Mesenchymal stem cell (in vitro differentiated cells and primary cell): ENCODE data around the gene ARRDC2.
"Not testable (repeated sequence)": the region's sequence is repeated elsewhere in the genome, so short reads cannot be mapped to it uniquely, and the experiment has no call there.

ENCODE experiments used
- DNase-seq: peaks from one replicate; pipeline ENCODE4 v3.0.0-alpha.2; 2013
- H2AFZ ChIP-seq: one replicate; pipeline ENCODE4 v1.6.1; 2013; ENCODE audit warnings: low read depth, mild to moderate bottlenecking, control low read depth, inconsistent platforms, low read length, moderate library complexity
- H2AK5ac ChIP-seq: 2 replicates; pipeline ENCODE4 v1.6.1; 2013; ENCODE audit warnings: low read length, moderate library complexity, mild to moderate bottlenecking, inconsistent platforms; ENCODE audit not compliant: severe bottlenecking
- H2BK120ac ChIP-seq: one replicate; pipeline ENCODE4 v1.6.1; 2013; ENCODE audit warnings: low read depth, mild to moderate bottlenecking, inconsistent platforms, low read length, moderate library complexity
- H2BK12ac ChIP-seq, 2 experiments: one replicate each; pipeline ENCODE4 v1.6.1; 2013; ENCODE audit warnings: inconsistent platforms in 2 of 2, low read length in 2 of 2, mild to moderate bottlenecking in 2 of 2, moderate library complexity in 2 of 2, control low read depth in 1 of 2
- H2BK15ac ChIP-seq: one replicate; pipeline ENCODE4 v1.6.1; 2013; ENCODE audit warnings: mild to moderate bottlenecking, low read depth, inconsistent platforms; ENCODE audit not compliant: poor library complexity, severe bottlenecking
- H2BK5ac ChIP-seq: 2 replicates; pipeline ENCODE4 v1.6.1; 2013; ENCODE audit warnings: low read depth, mild to moderate bottlenecking, low read length, control low read depth, inconsistent platforms; ENCODE audit not compliant: poor library complexity, severe bottlenecking
- H3K14ac ChIP-seq, 2 experiments: one replicate each; pipeline ENCODE4 v1.6.1; 2013; ENCODE audit warnings: inconsistent platforms in 2 of 2, low read length in 2 of 2, control low read depth in 1 of 2, mild to moderate bottlenecking in 1 of 2, moderate library complexity in 1 of 2
- H3K18ac ChIP-seq, 2 experiments: one replicate each; pipeline ENCODE4 v1.6.1; 2013; ENCODE audit warnings: inconsistent platforms in 2 of 2, low read length in 2 of 2, control low read depth in 1 of 2, low read depth in 1 of 2, mild to moderate bottlenecking in 1 of 2
- H3K23ac ChIP-seq, 2 experiments: one replicate each; pipeline ENCODE4 v1.6.1; 2013; ENCODE audit warnings: inconsistent platforms in 2 of 2, low read length in 2 of 2, mild to moderate bottlenecking in 2 of 2, moderate library complexity in 2 of 2, control low read depth in 1 of 2
- H3K27ac ChIP-seq: 2 replicates; pipeline ENCODE4 v1.5.1; 2013; ENCODE audit warnings: mild to moderate bottlenecking, moderate library complexity, low read length, control low read depth, inconsistent platforms; ENCODE audit not compliant: poor library complexity, severe bottlenecking
- H3K27me3 ChIP-seq, 2 experiments: 2 replicates each; pipeline versions ENCODE4 v1.6.1 to v1.7.0; 2013; ENCODE audit warnings: low read length in 2 of 2, mild to moderate bottlenecking in 2 of 2, moderate library complexity in 2 of 2, control low read depth in 1 of 2, inconsistent platforms in 1 of 2; ENCODE audit not compliant: control insufficient read depth in 1 of 2, insufficient read depth in 1 of 2
- H3K36me3 ChIP-seq, 2 experiments: 2 replicates each; pipeline versions ENCODE4 v1.6.1 to v1.7.0; 2013; ENCODE audit warnings: low read length in 2 of 2, control low read depth in 1 of 2, inconsistent platforms in 1 of 2, low read depth in 1 of 2, mild to moderate bottlenecking in 1 of 2; ENCODE audit not compliant: insufficient read depth in 2 of 2, control insufficient read depth in 1 of 2
- H3K4ac ChIP-seq, 2 experiments: one replicate each; pipeline ENCODE4 v1.6.1; 2013; ENCODE audit warnings: inconsistent platforms in 2 of 2, low read length in 2 of 2, mild to moderate bottlenecking in 2 of 2, moderate library complexity in 2 of 2, control low read depth in 1 of 2, low read depth in 1 of 2
- H3K4me1 ChIP-seq: 2 replicates; pipeline ENCODE4 v1.6.1; 2013; ENCODE audit warnings: low read depth, low read length, control low read depth; ENCODE audit not compliant: control insufficient read depth, insufficient read depth
- H3K4me2 ChIP-seq: 2 replicates; pipeline ENCODE4 v1.6.1; 2013; ENCODE audit warnings: low read length, mild to moderate bottlenecking, inconsistent platforms; ENCODE audit not compliant: poor library complexity, severe bottlenecking
- H3K4me3 ChIP-seq, 2 experiments: 2 replicates each; pipeline versions ENCODE4 v1.5.1 to v1.7.0; 2013; ENCODE audit warnings: low read length in 2 of 2, mild to moderate bottlenecking in 2 of 2, control low read depth in 1 of 2, low read depth in 1 of 2; ENCODE audit not compliant: insufficient read depth in 1 of 2
- H3K79me1 ChIP-seq: replicated peaks from 2 replicates; pipeline ENCODE4 v1.6.1; 2013; ENCODE audit warnings: mild to moderate bottlenecking, control low read depth, low read length, inconsistent platforms; ENCODE audit not compliant: poor library complexity, severe bottlenecking
- H3K9ac ChIP-seq: 2 replicates; pipeline ENCODE4 v1.7.0; 2013; ENCODE audit warnings: mild to moderate bottlenecking, low read length, moderate library complexity
- H3K9me3 ChIP-seq: 2 replicates; pipeline ENCODE4 v1.7.0; 2013; ENCODE audit warnings: mild to moderate bottlenecking, low read length; ENCODE audit not compliant: control insufficient read depth
- H4K8ac ChIP-seq: one replicate; pipeline ENCODE4 v1.6.1; 2013; ENCODE audit warnings: inconsistent platforms, mild to moderate bottlenecking, low read length, moderate library complexity
- H4K91ac ChIP-seq: one replicate; pipeline ENCODE4 v1.6.1; 2013; ENCODE audit warnings: mild to moderate bottlenecking, low read length, inconsistent platforms
- WGBS: methylation state at CpG from one replicate; pipeline ENCODE4 v1.1.7; 2013; ENCODE audit warnings: mixed read lengths; 5-methylcytosine and 5-hydroxymethylcytosine counted together

The ARRDC2 gene

GRCh38 chr19:18032102-18032501 is 24.1 kb downstream of the ARRDC2 start:
- H3K9ac ChIP-seq, H4K91ac ChIP-seq, H2AFZ ChIP-seq, H4K8ac ChIP-seq, H3K4ac ChIP-seq, H3K14ac ChIP-seq, H3K27ac ChIP-seq, H2BK5ac ChIP-seq, H3K9me3 ChIP-seq, H3K27me3 ChIP-seq, H3K23ac ChIP-seq, H3K4me2 ChIP-seq, H2BK120ac ChIP-seq, H3K18ac ChIP-seq, H3K36me3 ChIP-seq, H3K4me3 ChIP-seq, H2BK15ac ChIP-seq, H2AK5ac ChIP-seq, H3K4me1 ChIP-seq, H3K79me1 ChIP-seq, DNase-seq, H2BK12ac ChIP-seq: not testable (repeated sequence)
- 73% methylated on average over 2 of the region's 2 CpGs for WGBS

GRCh38 chr19:18041054-18041453 is 33.1 kb downstream of the ARRDC2 start:
- Histone ChIP-seq H3K18ac (no peak overlapping the region), H3K4me2 (no peak overlapping the region), H2AFZ (no peak overlapping the region), H3K4ac (no peak overlapping the region), H3K4me3 (no peak overlapping the region), H2BK12ac (no peak overlapping the region), H3K23ac (no peak overlapping the region), H2BK15ac (no peak overlapping the region), H3K36me3 (no peaks in the 10 kb centered on the region), H3K27me3 (peaks cover 6 to 11% of the 10 kb centered on the region in 2 experiments), H3K9me3 (peaks cover 9% of the 10 kb centered on the region), H2BK5ac (no peak overlapping the region), H3K4me1 (peaks cover 11% of the 10 kb centered on the region), H4K91ac (no peak overlapping the region), H3K27ac (no peak overlapping the region), H4K8ac (no peak overlapping the region), H3K9ac (no peak overlapping the region), H3K79me1 (no peaks in the 10 kb centered on the region), H2BK120ac (no peak overlapping the region), H3K14ac (peak overlapping the region in 1 of 2 experiments; percentile 65), H2AK5ac (no peak overlapping the region)
- no peak for DNase-seq
- WGBS: 93% methylated on average over 2 of the region's 2 CpGs

GRCh38 chr19:18043676-18044075 is 35.7 kb downstream of the ARRDC2 start:
- Histone ChIP-seq H3K9ac (no peak overlapping the region), H2AK5ac (no peak overlapping the region), H3K79me1 (no peaks in the 10 kb centered on the region), H3K4me1 (peaks cover 11% of the 10 kb centered on the region), H2AFZ (no peak overlapping the region), H3K27ac (no peak overlapping the region), H2BK5ac (no peak overlapping the region), H3K27me3 (peaks cover 6 to 11% of the 10 kb centered on the region in 2 experiments), H2BK12ac (no peak overlapping the region), H4K91ac (no peak overlapping the region), H3K23ac (no peak overlapping the region), H2BK120ac (no peak overlapping the region), H4K8ac (no peak overlapping the region), H3K4me2 (no peak overlapping the region), H3K9me3 (peaks cover 9% of the 10 kb centered on the region), H3K18ac (no peak overlapping the region), H3K4me3 (no peak overlapping the region), H3K4ac (no peak overlapping the region), H3K14ac (no peak overlapping the region), H3K36me3 (no peaks in the 10 kb centered on the region), H2BK15ac (no peak overlapping the region)
- 100% methylated on average over 2 of the region's 3 CpGs for WGBS
- no peak for DNase-seq

- Histone ChIP-seq H2BK12ac (peak overlapping the region in 1 of 2 experiments; percentile 71), H2BK5ac (no peak overlapping the region), H3K4me1 (peaks cover 11% of the 10 kb centered on the region), H3K9me3 (peaks cover 9% of the 10 kb centered on the region), H3K18ac (peak overlapping the region in 1 of 2 experiments; percentile 6), H4K8ac (peak overlapping the region; percentile 71), H3K23ac (no peak overlapping the region), H3K4me3 (peak overlapping the region in 1 of 2 experiments; percentile 72), H3K27me3 (peaks cover 6 to 11% of the 10 kb centered on the region in 2 experiments), H3K36me3 (no peaks in the 10 kb centered on the region), H3K4me2 (peak overlapping the region; percentile 70), H2AK5ac (no peak overlapping the region), H4K91ac (no peak overlapping the region), H3K4ac (peak overlapping the region; percentile 39 to 41), H3K27ac (no peak overlapping the region), H3K14ac (no peak overlapping the region), H2BK120ac (no peak overlapping the region), H2BK15ac (peak overlapping the region; percentile 15), H3K9ac (peak overlapping the region; percentile 81), H2AFZ (peak overlapping the region; percentile 6), H3K79me1 (no peaks in the 10 kb centered on the region)
- DNase-seq: peak; percentile 92
- 27% methylated on average over 12 of the region's 12 CpGs for WGBS
These were observed 36.9 kb downstream of the ARRDC2 start for GRCh38 chr19:18044825-18045304.
